Measurements from ENCODE around the gene SLC26A2.

Gene SLC26A2

GRCh38 chr5:149937610-149938009 is 22.9 kb upstream of the SLC26A2 start:
- no peak for DNase-seq (ENCODE audit: low spot score)
- Histone ChIP-seq H2AFZ (ENCODE audit: low read length) (no peak overlapping the region), H3K4me2 (ENCODE audit: insufficient read depth, low read length, poor library complexity, severe bottlenecking) (no peak overlapping the region), H2BK5ac (ENCODE audit: low read length) (no peak overlapping the region), H3K14ac (ENCODE audit: low read length) (no peak overlapping the region), H2BK15ac (ENCODE audit: low read length) (no peak overlapping the region), H3K4me1 (ENCODE audit: control insufficient read depth in 2 of 2, insufficient read depth in 1 of 2, low read depth in 1 of 2, low read length in 2 of 2) (peaks cover 0 to 7% of the 10 kb centered on the region in 2 donors), H3K4ac (ENCODE audit: low read length) (no peak overlapping the region), H3K9me3 (replicated peaks in 1 of 2; ENCODE audit: control insufficient read depth in 2 of 2, insufficient read depth in 1 of 2, low read depth in 1 of 2, low read length in 2 of 2) (no peaks in the 10 kb centered on the region), H3K4me3 (ENCODE audit: low read length in 2 of 2) (no peak overlapping the region), H2BK120ac (ENCODE audit: low read depth, low read length) (no peak overlapping the region), H3K27ac (replicated peaks; ENCODE audit: low read length) (no peak overlapping the region), H2BK12ac (ENCODE audit: low read length) (no peak overlapping the region), H3K36me3 (replicated peaks in 1 of 2; ENCODE audit: control insufficient read depth in 2 of 2, insufficient read depth in 2 of 2, low read length in 2 of 2) (no peaks in the 10 kb centered on the region), H4K8ac (ENCODE audit: low read depth, low read length) (no peak overlapping the region), H3K9ac (ENCODE audit: low read depth, low read length, poor library complexity) (no peak overlapping the region), H3K18ac (ENCODE audit: low read length) (no peak overlapping the region), H2AK5ac (ENCODE audit: low read depth, low read length) (no peak overlapping the region), H4K91ac (ENCODE audit: low read depth, low read length, poor library complexity) (no peak overlapping the region), H3K79me1 (ENCODE audit: low read depth, low read length) (no peaks in the 10 kb centered on the region), H3K27me3 (ENCODE audit: control insufficient read depth in 3 of 3, insufficient read depth in 3 of 3, low read depth in 1 of 3, low read length in 3 of 3) (peaks cover 0 to 61% (median under 1%) of the 10 kb centered on the region in 3 experiments), H3K23ac (ENCODE audit: low read depth, low read length, poor library complexity) (no peak overlapping the region)
- no CpG with 5 or more reads among the region's 1 CpG for WGBS, 2 donors (ENCODE audit: extremely low coverage in 2 of 2, insufficient read length in 2 of 2, insufficient replicate concordance in 1 of 2)

DNA sequence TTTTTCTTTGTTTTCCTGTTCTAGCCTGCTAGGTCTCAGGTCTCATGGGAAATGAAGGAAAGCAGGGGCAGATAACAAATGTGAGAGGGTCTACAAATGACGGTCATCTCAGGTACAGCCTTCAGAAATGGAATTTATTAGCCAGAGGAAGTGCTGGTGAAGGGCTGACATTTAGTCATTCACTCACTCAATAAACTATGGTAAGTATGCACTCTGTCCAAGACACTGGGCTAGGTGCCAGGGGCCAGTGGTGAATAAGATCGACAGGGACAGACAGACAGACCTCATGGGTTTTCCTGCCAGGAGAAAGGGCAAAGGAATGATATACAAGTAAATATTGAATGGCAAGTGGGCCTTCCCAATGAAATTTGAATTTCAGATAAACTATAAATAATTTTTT is 22.3 kb upstream of the SLC26A2 start:
- no peaks in the 10 kb centered on the region for H3K36me3 ChIP-seq (replicated peaks in 1 of 2; ENCODE audit: control insufficient read depth in 2 of 2, insufficient read depth in 2 of 2, low read length in 2 of 2)
- no peak for DNase-seq (ENCODE audit: low spot score)
- H3K4me3 ChIP-seq (ENCODE audit: low read length in 2 of 2) = no peak overlapping the region
- H3K14ac ChIP-seq (ENCODE audit: low read length) = no peak overlapping the region
- H3K4me2 ChIP-seq (ENCODE audit: insufficient read depth, low read length, poor library complexity, severe bottlenecking) = no peak overlapping the region
- H3K79me1 ChIP-seq (ENCODE audit: low read depth, low read length) = no peaks in the 10 kb centered on the region
- H3K27ac ChIP-seq (replicated peaks; ENCODE audit: low read length) = no peak overlapping the region
- H2BK120ac ChIP-seq (ENCODE audit: low read depth, low read length) = no peak overlapping the region
- H2BK15ac ChIP-seq (ENCODE audit: low read length) = no peak overlapping the region
- no peak overlapping the region for H4K8ac ChIP-seq (ENCODE audit: low read depth, low read length)
- no peak overlapping the region for H2BK12ac ChIP-seq (ENCODE audit: low read length)
- no peaks in the 10 kb centered on the region for H3K9me3 ChIP-seq (replicated peaks in 1 of 2; ENCODE audit: control insufficient read depth in 2 of 2, insufficient read depth in 1 of 2, low read depth in 1 of 2, low read length in 2 of 2)
- no peak overlapping the region for H2AFZ ChIP-seq (ENCODE audit: low read length)
- no peak overlapping the region for H3K23ac ChIP-seq (ENCODE audit: low read depth, low read length, poor library complexity)
- H3K4ac ChIP-seq (ENCODE audit: low read length) = no peak overlapping the region
- WGBS, 2 donors (ENCODE audit: extremely low coverage in 2 of 2, insufficient read length in 2 of 2, insufficient replicate concordance in 1 of 2) = no CpG with 5 or more reads among the region's 2 CpGs
- no peak overlapping the region for H4K91ac ChIP-seq (ENCODE audit: low read depth, low read length, poor library complexity)
- H3K27me3 ChIP-seq (ENCODE audit: control insufficient read depth in 3 of 3, insufficient read depth in 3 of 3, low read depth in 1 of 3, low read length in 3 of 3) = peaks cover 0 to 61% (median 0%) of the 10 kb centered on the region in 3 experiments
- no peak overlapping the region for H3K9ac ChIP-seq (ENCODE audit: low read depth, low read length, poor library complexity)
- no peak overlapping the region for H2AK5ac ChIP-seq (ENCODE audit: low read depth, low read length)
- H2BK5ac ChIP-seq (ENCODE audit: low read length) = no peak overlapping the region
- H3K4me1 ChIP-seq (ENCODE audit: control insufficient read depth in 2 of 2, insufficient read depth in 1 of 2, low read depth in 1 of 2, low read length in 2 of 2) = peaks cover 0 to 7% of the 10 kb centered on the region in 2 donors
- H3K18ac ChIP-seq (ENCODE audit: low read length) = no peak overlapping the region

DNA sequence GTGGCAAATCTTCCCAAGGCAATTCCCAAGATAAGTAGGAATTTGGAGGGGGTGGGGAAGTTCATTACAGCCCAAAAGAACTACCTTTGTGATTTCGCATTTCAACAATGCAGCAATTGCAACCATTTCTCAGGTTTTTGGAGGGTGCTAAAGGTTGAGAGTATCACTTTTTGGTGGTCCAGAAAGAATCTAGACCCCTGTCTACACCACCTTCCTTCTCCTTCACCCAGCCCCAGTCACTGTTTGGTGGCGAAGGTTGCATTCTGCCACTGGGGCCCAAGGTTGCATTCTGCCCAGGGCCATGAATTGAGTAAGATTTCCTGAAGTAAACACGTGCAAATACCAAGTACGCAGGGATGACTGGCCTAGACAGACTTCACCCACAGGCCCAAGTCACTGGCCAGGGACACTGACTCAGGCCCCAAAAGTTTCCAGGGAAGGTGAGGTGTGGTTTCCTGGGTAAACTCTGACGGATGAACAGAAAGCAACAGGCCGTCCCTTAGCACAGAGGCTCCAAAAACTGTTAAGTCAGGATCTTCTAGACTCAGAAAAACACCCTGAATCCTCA is 21.7 kb upstream of the SLC26A2 start:
- Histone ChIP-seq H3K9ac (ENCODE audit: low read depth, low read length, poor library complexity) (no peak overlapping the region), H3K14ac (ENCODE audit: low read length) (no peak overlapping the region), H3K79me1 (ENCODE audit: low read depth, low read length) (no peaks in the 10 kb centered on the region), H3K4me1 (ENCODE audit: control insufficient read depth in 2 of 2, insufficient read depth in 1 of 2, low read depth in 1 of 2, low read length in 2 of 2) (peaks cover 0 to 7% of the 10 kb centered on the region in 2 donors), H2BK120ac (ENCODE audit: low read depth, low read length) (no peak overlapping the region), H3K23ac (ENCODE audit: low read depth, low read length, poor library complexity) (no peak overlapping the region), H2BK12ac (ENCODE audit: low read length) (no peak overlapping the region), H3K4me3 (ENCODE audit: low read length in 2 of 2) (no peak overlapping the region), H3K4ac (ENCODE audit: low read length) (no peak overlapping the region), H4K91ac (ENCODE audit: low read depth, low read length, poor library complexity) (no peak overlapping the region), H3K36me3 (replicated peaks in 1 of 2; ENCODE audit: control insufficient read depth in 2 of 2, insufficient read depth in 2 of 2, low read length in 2 of 2) (no peaks in the 10 kb centered on the region), H3K18ac (ENCODE audit: low read length) (no peak overlapping the region), H2AK5ac (ENCODE audit: low read depth, low read length) (no peak overlapping the region), H2BK5ac (ENCODE audit: low read length) (no peak overlapping the region), H4K8ac (ENCODE audit: low read depth, low read length) (no peak overlapping the region), H3K27me3 (ENCODE audit: control insufficient read depth in 3 of 3, insufficient read depth in 3 of 3, low read depth in 1 of 3, low read length in 3 of 3) (peaks cover 0 to 58% (median 0%) of the 10 kb centered on the region in 3 experiments), H2AFZ (ENCODE audit: low read length) (no peak overlapping the region), H3K4me2 (ENCODE audit: insufficient read depth, low read length, poor library complexity, severe bottlenecking) (no peak overlapping the region), H3K27ac (replicated peaks; ENCODE audit: low read length) (no peak overlapping the region), H3K9me3 (replicated peaks in 1 of 2; ENCODE audit: control insufficient read depth in 2 of 2, insufficient read depth in 1 of 2, low read depth in 1 of 2, low read length in 2 of 2) (no peaks in the 10 kb centered on the region), H2BK15ac (ENCODE audit: low read length) (no peak overlapping the region)
- no CpG with 5 or more reads among the region's 6 CpGs for WGBS, 2 donors (ENCODE audit: extremely low coverage in 2 of 2, insufficient read length in 2 of 2, insufficient replicate concordance in 1 of 2)
- no peak for DNase-seq (ENCODE audit: low spot score)

- H3K4ac ChIP-seq (ENCODE audit: low read length) = no peak overlapping the region
- no peak overlapping the region for H3K27ac ChIP-seq (replicated peaks; ENCODE audit: low read length)
These were observed 21.0 kb upstream of the SLC26A2 start for GRCh38 chr5:149939546-149939945.

More at GRCh38 chr5:149939546-149939945, 21.0 kb upstream of the SLC26A2 start:
- Histone ChIP-seq H3K79me1 (ENCODE audit: low read depth, low read length) (no peaks in the 10 kb centered on the region), H3K18ac (ENCODE audit: low read length) (no peak overlapping the region), H3K9ac (ENCODE audit: low read depth, low read length, poor library complexity) (no peak overlapping the region), H2BK120ac (ENCODE audit: low read depth, low read length) (no peak overlapping the region), H3K14ac (ENCODE audit: low read length) (no peak overlapping the region), H4K91ac (ENCODE audit: low read depth, low read length, poor library complexity) (no peak overlapping the region), H2AFZ (ENCODE audit: low read length) (no peak overlapping the region), H2BK5ac (ENCODE audit: low read length) (no peak overlapping the region), H3K36me3 (replicated peaks in 1 of 2; ENCODE audit: control insufficient read depth in 2 of 2, insufficient read depth in 2 of 2, low read length in 2 of 2) (no peaks in the 10 kb centered on the region), H3K4me1 (ENCODE audit: control insufficient read depth in 2 of 2, insufficient read depth in 1 of 2, low read depth in 1 of 2, low read length in 2 of 2) (peaks cover 0 to 7% of the 10 kb centered on the region in 2 donors), H2AK5ac (ENCODE audit: low read depth, low read length) (no peak overlapping the region), H3K4me3 (ENCODE audit: low read length in 2 of 2) (no peak overlapping the region), H2BK15ac (ENCODE audit: low read length) (no peak overlapping the region), H3K4me2 (ENCODE audit: insufficient read depth, low read length, poor library complexity, severe bottlenecking) (no peak overlapping the region), H2BK12ac (ENCODE audit: low read length) (no peak overlapping the region), H3K23ac (ENCODE audit: low read depth, low read length, poor library complexity) (no peak overlapping the region), H3K9me3 (replicated peaks in 1 of 2; ENCODE audit: control insufficient read depth in 2 of 2, insufficient read depth in 1 of 2, low read depth in 1 of 2, low read length in 2 of 2) (no peaks in the 10 kb centered on the region), H4K8ac (ENCODE audit: low read depth, low read length) (no peak overlapping the region), H3K27me3 (ENCODE audit: control insufficient read depth in 3 of 3, insufficient read depth in 3 of 3, low read depth in 1 of 3, low read length in 3 of 3) (peaks cover 0 to 60% (median 0%) of the 10 kb centered on the region in 3 experiments)
- no peak for DNase-seq (ENCODE audit: low spot score)
- no CpG with 5 or more reads among the region's 6 CpGs for WGBS, 2 donors (ENCODE audit: extremely low coverage in 2 of 2, insufficient read length in 2 of 2, insufficient replicate concordance in 1 of 2)

Data from neuronal stem cell (in vitro differentiated cells).